OCI-LY7 (cell line): ENCODE data around the gene CPD. TPM values are rescaled to one million over a fixed set of nuclear protein-coding genes. Genes with fewer than 3 reads are reported as not detected.

Experiments
- BruUV-seq: library from RNA; stranded (reverse); fragments of 400-500 nt; replicated peaks from 2 replicates; lab custom pipeline; 2021; lab: Mats Ljungman, UMichigan
- CTCF ChIA-PET: fragments of 300-600 bp; sonication (Branson Sonifier 250); formaldehyde crosslinking; loops from one replicate; lab custom pipeline; 2022; ENCODE audit warnings: antibody characterized with exemption; ENCODE audit not compliant: unreplicated experiment; lab: Charles Lee
- POLR2A ChIA-PET: fragments of 300-600 bp; sonication (Branson Sonifier 250); formaldehyde crosslinking; loops from one replicate; lab custom pipeline; 2022; ENCODE audit warnings: antibody characterized with exemption; lab: Charles Lee
- DNase-seq: peaks from one replicate; pipeline ENCODE4 v3.0.0-alpha.2; 2015; ENCODE audit warnings: low spot score
- H2AFZ ChIP-seq: fragments of 200-600 bp; sonication (generic), shearing (Covaris generic); 2 replicates; pipeline ENCODE4 v1.6.1; 2014; ENCODE audit warnings: mild to moderate bottlenecking, antibody characterized with exemption, low read length, moderate library complexity
- H3K27ac ChIP-seq: fragments of 200-600 bp; sonication (generic); 2 replicates; pipeline ENCODE4 v1.5.1; 2014; ENCODE audit warnings: mixed run types, low read depth, mild to moderate bottlenecking, moderate library complexity, low read length, inconsistent platforms; ENCODE audit not compliant: poor library complexity, severe bottlenecking
- H3K36me3 ChIP-seq: fragments of 200-600 bp; sonication (generic); 2 replicates; pipeline ENCODE4 v1.6.1; 2014; ENCODE audit warnings: mild to moderate bottlenecking, antibody characterized with exemption, low read length, moderate library complexity, mixed read lengths; ENCODE audit not compliant: insufficient read depth
- H3K4me1 ChIP-seq: fragments of 200-600 bp; sonication (generic); 2 replicates; pipeline ENCODE4 v1.5.1; 2014; ENCODE audit warnings: mild to moderate bottlenecking, low read length; ENCODE audit not compliant: insufficient read depth, poor library complexity, severe bottlenecking
- H3K4me2 ChIP-seq: fragments of 200-600 bp; sonication (generic); 2 replicates; pipeline ENCODE4 v1.6.1; 2014; ENCODE audit warnings: mild to moderate bottlenecking, low read length
- H3K4me3 ChIP-seq: fragments of 200-600 bp; sonication (generic); 2 replicates; pipeline ENCODE4 v1.5.1; 2014; ENCODE audit warnings: mild to moderate bottlenecking, low read depth, low read length; ENCODE audit not compliant: poor library complexity, severe bottlenecking
- H3K79me2 ChIP-seq: fragments of 200-600 bp; sonication (generic); 2 replicates; pipeline ENCODE4 v1.6.1; 2016; ENCODE audit warnings: low read depth, mild to moderate bottlenecking, low read length, moderate library complexity, mixed read lengths; ENCODE audit not compliant: insufficient read depth
- H3K9me2 ChIP-seq: fragments of 200-600 bp; sonication (generic); 2 replicates; pipeline ENCODE4 v1.6.1; 2016; ENCODE audit warnings: mild to moderate bottlenecking, low read length, mixed read lengths; ENCODE audit not compliant: insufficient read depth
- H3K9me3 ChIP-seq: fragments of 200-600 bp; sonication (generic); 2 replicates; pipeline ENCODE4 v1.6.1; 2014; ENCODE audit warnings: mild to moderate bottlenecking, mixed run types, low read length, mixed read lengths
- H4K20me1 ChIP-seq: fragments of 200-600 bp; sonication (generic); 2 replicates; pipeline ENCODE4 v1.6.1; 2014; ENCODE audit warnings: mild to moderate bottlenecking, antibody characterized with exemption, low read length, moderate library complexity, mixed read lengths; ENCODE audit not compliant: insufficient read depth
- CTCF ChIP-seq: fragments of 200-600 bp; sonication (generic); conservative IDR thresholded peaks from 2 replicates; pipeline ENCODE4 v1.5.1; 2014; ENCODE audit warnings: mild to moderate bottlenecking, antibody characterized with exemption, low read length, moderate library complexity, mixed read lengths
- EZH2phosphoT487 ChIP-seq: fragments of 200-600 bp; sonication (generic); IDR thresholded peaks from 2 replicates; pipeline ENCODE4 v1.6.1; 2018; ENCODE audit warnings: low read depth, borderline replicate concordance, mild to moderate bottlenecking, mixed run types, antibody characterized with exemption, low read length, moderate library complexity, mixed read lengths
- intact Hi-C: fragments of 100-400 bp; cut with micrococcal nuclease; formaldehyde crosslinking; loops from one replicate; pipeline ENCODE4 v1.10.0; 2022; ENCODE audit not compliant: unreplicated experiment
- total RNA-seq, 2 experiments: library from RNA; depleted of rRNA in 1 of 2; stranded (reverse); fragments of >200 nt in 1 of 2; shearing (Covaris generic) in 1 of 2; gene quantifications; 2 replicates each; pipeline ENCODE4 v1.2.3, GENCODE V29; 2014 to 2022

CPD gene
- total RNA-seq, 2 experiments from 2014 or later, result 16.4 to 24.0 TPM

- ChIA-PET POLR2A (interaction anchor here (0.6 kb wide), 1 partner anchor 708 kb away, joined by 3 read pairs; no protein-coding TSS in a partner anchor), CTCF (no interaction called here)
- Histone ChIP-seq H3K4me1 (no peaks in the 10 kb centered on the region), H3K79me2 (no peaks in the 10 kb centered on the region), H3K27ac (no peak overlapping the region), H3K4me3 (no peak overlapping the region), H3K4me2 (no peak overlapping the region), H3K36me3 (peaks cover 11% of the 10 kb centered on the region), H3K9me2 (no peaks in the 10 kb centered on the region), H2AFZ (no peak overlapping the region), H3K9me3 (no peaks in the 10 kb centered on the region), H4K20me1 (no peaks in the 10 kb centered on the region)
- no peak for DNase-seq
- intact Hi-C loops, result no loop called here
- no TSS peak for BruUV-seq
- TF ChIP-seq CTCF, result no peak
- TF ChIP-seq EZH2phosphoT487, result no peak
These were observed 48.9 kb downstream of the CPD start for GRCh38 chr17:30427611-30428010.

DNA sequence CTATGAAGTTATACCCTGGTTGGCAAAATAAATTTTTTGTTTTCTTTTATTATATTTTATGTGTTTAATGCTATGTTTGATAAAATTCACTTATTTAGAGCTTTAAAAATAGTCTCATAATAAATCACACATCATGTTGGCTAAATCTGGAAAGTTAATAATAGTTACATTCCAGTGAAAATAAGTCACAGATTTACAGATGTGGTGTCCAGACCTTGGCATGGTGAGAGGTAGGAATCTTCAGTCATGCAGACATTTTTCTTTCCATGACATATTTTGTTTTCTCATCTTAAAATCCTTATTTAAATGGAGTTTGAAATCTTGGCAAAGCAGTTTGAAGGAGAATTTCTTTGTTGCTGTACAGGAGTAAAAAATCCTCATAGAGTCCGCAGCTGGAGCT is 50.4 kb downstream of the CPD start:
- no TSS peak for BruUV-seq
- POLR2A ChIA-PET, result interaction anchor here (0.7 kb wide), 1 partner anchor 10 kb away, joined by 4 read pairs; no protein-coding TSS in a partner anchor
- Histone ChIP-seq H3K4me2 (no peak overlapping the region), H3K27ac (no peak overlapping the region), H3K9me2 (no peaks in the 10 kb centered on the region), H2AFZ (no peak overlapping the region), H3K9me3 (no peaks in the 10 kb centered on the region), H3K79me2 (no peaks in the 10 kb centered on the region), H4K20me1 (no peaks in the 10 kb centered on the region), H3K4me1 (no peaks in the 10 kb centered on the region), H3K36me3 (peaks cover 12% of the 10 kb centered on the region), H3K4me3 (no peak overlapping the region)
- DNase-seq, result no peak
- intact Hi-C loops, result no loop called here
- TF ChIP-seq CTCF, result no peak
- TF ChIP-seq EZH2phosphoT487, result no peak
- CTCF ChIA-PET, result no interaction called here

DNA sequence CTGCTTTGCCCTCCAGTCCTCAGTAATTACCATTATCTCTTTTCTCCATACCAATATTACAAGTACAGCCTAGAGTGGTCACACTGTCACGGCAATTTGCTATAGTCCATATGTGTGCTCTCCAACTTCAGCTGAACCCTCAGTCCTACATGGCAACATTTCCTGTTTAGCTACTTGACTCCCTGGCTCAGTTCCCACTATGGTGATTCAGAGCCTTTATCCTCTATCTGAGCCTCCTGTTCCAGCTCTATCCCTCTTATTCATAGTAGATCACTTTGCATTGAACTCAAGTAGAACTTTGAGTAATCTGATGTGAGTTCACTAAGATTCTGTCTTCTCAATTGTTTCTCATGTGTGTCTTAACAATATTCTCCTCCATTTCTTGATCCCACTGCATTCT is 54.8 kb downstream of the CPD start:
- Histone ChIP-seq H3K27ac (no peak overlapping the region), H3K9me2 (no peaks in the 10 kb centered on the region), H3K4me1 (no peaks in the 10 kb centered on the region), H2AFZ (no peak overlapping the region), H3K79me2 (no peaks in the 10 kb centered on the region), H3K4me3 (no peak overlapping the region), H3K36me3 (peaks cover 12% of the 10 kb centered on the region; the same call in 1 of the 2 replicates), H4K20me1 (no peaks in the 10 kb centered on the region), H3K9me3 (no peaks in the 10 kb centered on the region), H3K4me2 (no peak overlapping the region)
- ChIA-PET CTCF (no interaction called here), POLR2A (no interaction called here)
- DNase-seq, result no peak
- no peak for TF ChIP-seq EZH2phosphoT487
- no peak for TF ChIP-seq CTCF
- BruUV-seq, result no TSS peak
- intact Hi-C loops, result no loop called here
